ENCODE data around the gene ZNF526. TPM values are rescaled to one million over a fixed set of nuclear protein-coding genes. Genes with fewer than 3 reads are reported as not detected.
A peak's percentile ranks its signal among the peaks of the same experiment; 100 is the strongest.

ZNF526 gene
- total RNA-seq, 2 experiments from 2014 or later = 5.0 to 6.2 TPM

DNA sequence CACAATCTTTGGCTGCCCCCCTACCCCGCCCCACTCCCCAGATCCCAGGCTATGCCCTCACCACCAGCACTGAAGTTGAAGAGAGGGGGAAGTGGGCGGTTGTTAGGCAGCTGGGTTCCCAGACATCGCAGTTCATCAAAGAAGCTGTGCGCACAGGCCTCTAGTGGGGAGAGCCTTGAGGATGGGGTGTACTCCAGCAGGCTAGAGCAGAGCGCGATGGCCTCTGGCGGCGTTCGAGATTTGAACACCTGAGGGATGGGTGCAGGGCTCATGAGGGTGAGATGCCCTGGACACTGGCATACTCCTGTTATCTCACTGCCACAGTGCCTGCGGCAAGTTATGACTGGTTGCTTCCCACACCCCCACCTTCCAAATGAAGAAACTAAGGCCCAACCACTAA, 12.3 kb downstream of the ZNF526 start:
- Histone ChIP-seq H3K27me3 (ENCODE audit: control insufficient read depth in 1 of 2, insufficient read depth in 2 of 2, low read length in 2 of 2) (no peaks in the 10 kb centered on the region), H3K4me1 (ENCODE audit: insufficient read depth, low read length) (peaks cover 15% of the 10 kb centered on the region), H3K27ac (ENCODE audit: low read depth in 1 of 2, low read length in 2 of 2) (no peak overlapping the region), H3K36me3 (ENCODE audit: insufficient read depth, low read length) (peaks cover 83% of the 10 kb centered on the region), H3K4me3 (ENCODE audit: low read length) (no peak overlapping the region), H3K9me3 (ENCODE audit: control insufficient read depth in 1 of 2, insufficient read depth in 1 of 2, low read length in 2 of 2) (no peaks in the 10 kb centered on the region)
- POLR2A ChIA-PET = interaction anchor here (3.0 kb wide), 1 partner anchor 10 kb away, joined by 13 read pairs; the partner anchor contains the start of gene GSK3A
- ATAC-seq (ENCODE audit: poor library complexity) = no peak
- TF ChIP-seq, protein P1, sequence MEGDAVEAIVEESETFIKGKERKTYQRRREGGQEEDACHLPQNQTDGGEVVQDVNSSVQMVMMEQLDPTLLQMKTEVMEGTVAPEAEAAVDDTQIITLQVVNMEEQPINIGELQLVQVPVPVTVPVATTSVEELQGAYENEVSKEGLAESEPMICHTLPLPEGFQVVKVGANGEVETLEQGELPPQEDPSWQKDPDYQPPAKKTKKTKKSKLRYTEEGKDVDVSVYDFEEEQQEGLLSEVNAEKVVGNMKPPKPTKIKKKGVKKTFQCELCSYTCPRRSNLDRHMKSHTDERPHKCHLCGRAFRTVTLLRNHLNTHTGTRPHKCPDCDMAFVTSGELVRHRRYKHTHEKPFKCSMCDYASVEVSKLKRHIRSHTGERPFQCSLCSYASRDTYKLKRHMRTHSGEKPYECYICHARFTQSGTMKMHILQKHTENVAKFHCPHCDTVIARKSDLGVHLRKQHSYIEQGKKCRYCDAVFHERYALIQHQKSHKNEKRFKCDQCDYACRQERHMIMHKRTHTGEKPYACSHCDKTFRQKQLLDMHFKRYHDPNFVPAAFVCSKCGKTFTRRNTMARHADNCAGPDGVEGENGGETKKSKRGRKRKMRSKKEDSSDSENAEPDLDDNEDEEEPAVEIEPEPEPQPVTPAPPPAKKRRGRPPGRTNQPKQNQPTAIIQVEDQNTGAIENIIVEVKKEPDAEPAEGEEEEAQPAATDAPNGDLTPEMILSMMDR (IDR thresholded peaks at IDR 0.05) = no peak
- H3K27me3 Mint-ChIP-seq = no peaks in the 10 kb centered on the region
- H3K36me3 Mint-ChIP-seq (ENCODE audit: low read depth) = peaks cover 93% of the 10 kb centered on the region
- H3K9me3 Mint-ChIP-seq = no peaks in the 10 kb centered on the region
- peaks cover 16% of the 10 kb centered on the region for H3K4me1 Mint-ChIP-seq (ENCODE audit: low read depth)
- no peak overlapping the region for H3K27ac Mint-ChIP-seq
- no peak for DNase-seq
- intact Hi-C loops (cut with DNase I, micrococcal nuclease) = no loop called here
- H3K4me3 Mint-ChIP-seq = no peak overlapping the region
- CTCF ChIA-PET = interaction anchor here (0.6 kb wide), 1 partner anchor 47 kb away, joined by 3 read pairs; no protein-coding TSS in a partner anchor

DNA sequence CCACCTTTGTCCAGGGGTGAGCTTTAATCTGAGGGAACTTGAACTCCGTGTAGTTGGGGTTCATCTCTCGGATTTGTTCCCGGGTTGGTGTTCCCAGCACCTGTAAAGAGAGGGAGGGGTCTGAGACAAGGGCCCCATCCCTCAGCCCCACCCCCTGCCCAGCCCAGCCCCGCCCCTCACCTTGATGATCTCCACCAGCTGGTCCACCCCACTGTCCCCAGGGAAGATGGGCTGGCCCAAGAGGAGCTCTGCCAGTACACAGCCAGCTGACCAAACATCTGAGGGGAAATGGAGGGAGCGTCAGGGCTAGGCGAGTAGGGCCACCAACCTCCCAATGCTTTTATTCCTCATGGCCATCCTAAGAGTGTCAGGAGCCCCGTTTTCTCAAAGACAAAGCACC, 13.0 kb downstream of the ZNF526 start:
- no peaks in the 10 kb centered on the region for H3K9me3 Mint-ChIP-seq
- DNase-seq (no peak), ATAC-seq (ENCODE audit: poor library complexity) (no peak)
- no peaks in the 10 kb centered on the region for H3K27me3 ChIP-seq (ENCODE audit: control insufficient read depth in 1 of 2, insufficient read depth in 2 of 2, low read length in 2 of 2)
- H3K36me3 ChIP-seq (ENCODE audit: insufficient read depth, low read length) = peaks cover 83% of the 10 kb centered on the region
- no peak overlapping the region for H3K27ac ChIP-seq (ENCODE audit: low read depth in 1 of 2, low read length in 2 of 2)
- H3K4me1 Mint-ChIP-seq (ENCODE audit: low read depth) = peaks cover 16% of the 10 kb centered on the region
- H3K27ac Mint-ChIP-seq = peak overlapping the region; percentile 20
- H3K27me3 Mint-ChIP-seq = no peaks in the 10 kb centered on the region
- TF ChIP-seq, protein P1 (IDR thresholded peaks at IDR 0.05) = no peak
- H3K36me3 Mint-ChIP-seq (ENCODE audit: low read depth) = peaks cover 87% of the 10 kb centered on the region
- H3K4me1 ChIP-seq (ENCODE audit: insufficient read depth, low read length) = peaks cover 15% of the 10 kb centered on the region
- CTCF ChIA-PET = interaction anchor here (1.7 kb wide), 1 partner anchor 125 kb away, joined by 6 read pairs; no protein-coding TSS in a partner anchor
- H3K4me3 ChIP-seq (ENCODE audit: low read length) = no peak overlapping the region
- intact Hi-C loops (cut with DNase I, micrococcal nuclease) = no loop called here
- H3K4me3 Mint-ChIP-seq = no peak overlapping the region
- POLR2A ChIA-PET = interaction anchor here (2.3 to 3.0 kb wide), 2 partner anchors 9 to 13 kb away, joined by 10 to 13 read pairs; partner anchors contain the start of genes GSK3A and ZNF526
- H3K9me3 ChIP-seq (ENCODE audit: control insufficient read depth in 1 of 2, insufficient read depth in 1 of 2, low read length in 2 of 2) = no peaks in the 10 kb centered on the region

DNA sequence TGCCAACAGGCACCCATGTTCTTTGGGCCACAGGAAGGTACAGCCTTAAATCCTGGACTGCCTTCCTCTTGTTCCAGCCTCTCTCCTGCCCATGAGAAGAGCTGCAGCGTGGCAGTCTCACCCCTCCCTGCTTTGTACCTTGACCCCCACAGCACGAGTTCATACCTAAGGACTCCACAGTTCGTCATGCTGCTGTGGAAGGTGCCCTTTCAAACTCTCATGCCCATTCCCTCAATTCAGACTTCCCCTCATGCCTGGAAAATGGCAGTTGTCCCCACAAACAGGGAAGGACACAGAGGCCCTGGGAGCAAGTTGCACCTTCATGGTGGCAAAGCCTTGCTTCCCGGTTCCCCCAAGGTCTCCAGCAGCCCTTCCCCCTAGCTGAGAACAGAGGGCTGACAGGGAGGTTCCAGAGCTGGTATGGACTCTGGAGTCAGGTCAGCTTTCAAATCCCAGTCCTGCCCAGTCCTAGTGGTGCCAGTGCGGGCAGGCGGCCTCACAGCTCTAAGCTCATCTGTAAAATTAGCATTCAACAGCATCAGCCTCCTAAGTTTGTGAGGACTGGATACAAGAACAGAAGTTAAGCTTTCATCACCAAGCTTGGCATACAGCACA, 13.7 kb downstream of the ZNF526 start:
- intact Hi-C loops (cut with DNase I, micrococcal nuclease) = no loop called here
- H3K4me3 ChIP-seq (ENCODE audit: low read length) = no peak overlapping the region

More for the DNA sequence above, 13.7 kb downstream of the ZNF526 start:
- peaks cover 16% of the 10 kb centered on the region for H3K4me1 Mint-ChIP-seq (ENCODE audit: low read depth)
- H3K27ac ChIP-seq (ENCODE audit: low read depth in 1 of 2, low read length in 2 of 2) = no peak overlapping the region
- no peak overlapping the region for H3K4me3 Mint-ChIP-seq
- peaks cover 80% of the 10 kb centered on the region for H3K36me3 Mint-ChIP-seq (ENCODE audit: low read depth)
- POLR2A ChIA-PET = interaction anchor here (0.7 to 3.0 kb wide), 3 partner anchors 9 to 14 kb away, joined by 3 to 13 read pairs (median 10); partner anchors contain the start of genes GSK3A and ZNF526
- peaks cover 15% of the 10 kb centered on the region for H3K4me1 ChIP-seq (ENCODE audit: insufficient read depth, low read length)
- no peaks in the 10 kb centered on the region for H3K9me3 Mint-ChIP-seq
- TF ChIP-seq, protein P1 (IDR thresholded peaks at IDR 0.05) = no peak
- ATAC-seq (ENCODE audit: poor library complexity) (no peak), DNase-seq (no peak)
- H3K36me3 ChIP-seq (ENCODE audit: insufficient read depth, low read length) = peaks cover 81% of the 10 kb centered on the region
- CTCF ChIA-PET = interaction anchor here (1.7 kb wide), 1 partner anchor 125 kb away, joined by 6 read pairs; no protein-coding TSS in a partner anchor
- H3K27me3 ChIP-seq (ENCODE audit: control insufficient read depth in 1 of 2, insufficient read depth in 2 of 2, low read length in 2 of 2) = no peaks in the 10 kb centered on the region
- peak overlapping the region; percentile 20 for H3K27ac Mint-ChIP-seq
- H3K27me3 Mint-ChIP-seq = no peaks in the 10 kb centered on the region
- H3K9me3 ChIP-seq (ENCODE audit: control insufficient read depth in 1 of 2, insufficient read depth in 1 of 2, low read length in 2 of 2) = no peaks in the 10 kb centered on the region

All from CD4-positive, alpha-beta T cell (primary cell).